HEK293 (cell line): Measurements from ENCODE around the gene IL11RA.

Source experiments
- CTCF ChIA-PET: fragments of 350-600 bp; formaldehyde crosslinking; extraction: SDS; loops from one replicate; lab custom pipeline; 2021; ENCODE audit warnings: antibody characterized with exemption; lab: Yijun Ruan, JAX
- POLR2A ChIA-PET: fragments of 300-600 bp; formaldehyde crosslinking; extraction: SDS; loops from one replicate; lab custom pipeline; 2020; ENCODE audit warnings: antibody characterized with exemption, inconsistent platforms; lab: Yijun Ruan, JAX
- H3K27ac ChIP-seq: fragments of 200-500 bp; sonication (Bioruptor generic); 2 replicates; pipeline ENCODE4 v1.5.1; 2014; ENCODE audit warnings: low read depth, low read length, control low read depth, inconsistent platforms; ENCODE audit errors: extremely low read depth
- H3K36me3 ChIP-seq, 2 experiments: fragments of 200-500 bp in 1 of 2; sonication (Bioruptor generic) in 1 of 2; 1 replicate in 1 of 2; 2 replicates in 1 of 2; pipeline ENCODE4 v1.5.1; 2014 to 2017; ENCODE audit warnings: inconsistent platforms in 2 of 2, low read length in 2 of 2; ENCODE audit not compliant: control insufficient read depth in 2 of 2, insufficient read depth in 1 of 2
- H3K4me1 ChIP-seq: fragments of 200-500 bp; sonication (Bioruptor generic); 2 replicates; pipeline ENCODE4 v1.5.1; 2014; ENCODE audit warnings: mild to moderate bottlenecking, low read length, inconsistent platforms; ENCODE audit not compliant: control insufficient read depth, insufficient read depth
- H3K4me3 ChIP-seq: 2 replicates; pipeline ENCODE4 v1.5.1; 2011; ENCODE audit warnings: low read depth, mild to moderate bottlenecking, control low read depth, low read length, moderate library complexity
- H3K9me3 ChIP-seq: fragments of 200-500 bp; sonication (Bioruptor generic); 2 replicates; pipeline ENCODE4 v1.5.1; 2014; ENCODE audit warnings: low read depth, low read length, inconsistent platforms; ENCODE audit not compliant: control insufficient read depth, insufficient read depth
- GLI2 ChIP-seq: fragments of 450-650 bp; formaldehyde crosslinking; IDR thresholded peaks from 2 replicates; pipeline ENCODE4; 2017; ENCODE audit warnings: missing biosample characterization, missing genetic modification characterization, low read depth, borderline replicate concordance
- KLF1 ChIP-seq: fragments of 450-650 bp; formaldehyde crosslinking; IDR thresholded peaks from 2 replicates; pipeline ENCODE4 v1.5.1; 2016; ENCODE audit warnings: missing biosample characterization, missing genetic modification characterization
- SCRT1 ChIP-seq: fragments of 450-650 bp; formaldehyde crosslinking; IDR thresholded peaks from 2 replicates; pipeline ENCODE4 v1.5.1; 2016; ENCODE audit warnings: missing biosample characterization, missing genetic modification characterization, borderline replicate concordance
- ZNF121 ChIP-seq: fragments of 450-650 bp; formaldehyde crosslinking; IDR thresholded peaks from 2 replicates; pipeline ENCODE4 v1.5.1; 2016; ENCODE audit warnings: missing biosample characterization, missing genetic modification characterization
- ZNF146 ChIP-seq: fragments of 450-650 bp; formaldehyde crosslinking; IDR thresholded peaks from 2 replicates; pipeline ENCODE4 v1.5.1; 2016; ENCODE audit warnings: missing biosample characterization, missing genetic modification characterization
- ZNF2 ChIP-seq: fragments of 450-650 bp; formaldehyde crosslinking; IDR thresholded peaks from 2 replicates; pipeline ENCODE4 v1.5.1; 2016; ENCODE audit warnings: missing biosample characterization, missing genetic modification characterization
- ZNF37A ChIP-seq: fragments of 450-650 bp; IDR thresholded peaks from 2 replicates; pipeline ENCODE4 v1.5.1; 2018; ENCODE audit warnings: missing biosample characterization, missing genetic modification characterization
- ZNF398 ChIP-seq: fragments of 450-650 bp; formaldehyde crosslinking; IDR thresholded peaks from 2 replicates; pipeline ENCODE4 v1.5.1; 2017; ENCODE audit warnings: missing biosample characterization, missing genetic modification characterization
- ZNF416 ChIP-seq: fragments of 450-650 bp; formaldehyde crosslinking; IDR thresholded peaks from 2 replicates; pipeline ENCODE4 v1.5.1; 2016; ENCODE audit warnings: missing biosample characterization, missing genetic modification characterization
- ZNF488 ChIP-seq: fragments of 450-650 bp; formaldehyde crosslinking; IDR thresholded peaks from 2 replicates; pipeline ENCODE4 v1.5.1; 2016; ENCODE audit warnings: missing biosample characterization, missing genetic modification characterization
- ZNF548 ChIP-seq: fragments of 450-650 bp; formaldehyde crosslinking; IDR thresholded peaks from 2 replicates; pipeline ENCODE4 v1.5.1; 2016; ENCODE audit warnings: missing biosample characterization, missing genetic modification characterization
- ZNF621 ChIP-seq: fragments of 450-650 bp; formaldehyde crosslinking; IDR thresholded peaks from 2 replicates; pipeline ENCODE4 v1.5.1; 2017; ENCODE audit warnings: missing biosample characterization, missing genetic modification characterization
- ZNF792 ChIP-seq: fragments of 450-650 bp; formaldehyde crosslinking; IDR thresholded peaks from 2 replicates; pipeline ENCODE4 v1.5.1; 2016; ENCODE audit warnings: missing biosample characterization, missing genetic modification characterization
- TF ChIP-seq, protein P1 (sequence below): fragments of 450-650 bp; formaldehyde crosslinking; IDR thresholded peaks from 2 replicates; pipeline ENCODE4 v1.5.1; 2016; ENCODE audit warnings: missing biosample characterization, missing genetic modification characterization
- TF ChIP-seq, protein P2 (sequence below): fragments of 450-650 bp; formaldehyde crosslinking; IDR thresholded peaks from 2 replicates; pipeline ENCODE4 v1.5.1; 2016; ENCODE audit warnings: missing biosample characterization, missing genetic modification characterization

The IL11RA gene

DNA sequence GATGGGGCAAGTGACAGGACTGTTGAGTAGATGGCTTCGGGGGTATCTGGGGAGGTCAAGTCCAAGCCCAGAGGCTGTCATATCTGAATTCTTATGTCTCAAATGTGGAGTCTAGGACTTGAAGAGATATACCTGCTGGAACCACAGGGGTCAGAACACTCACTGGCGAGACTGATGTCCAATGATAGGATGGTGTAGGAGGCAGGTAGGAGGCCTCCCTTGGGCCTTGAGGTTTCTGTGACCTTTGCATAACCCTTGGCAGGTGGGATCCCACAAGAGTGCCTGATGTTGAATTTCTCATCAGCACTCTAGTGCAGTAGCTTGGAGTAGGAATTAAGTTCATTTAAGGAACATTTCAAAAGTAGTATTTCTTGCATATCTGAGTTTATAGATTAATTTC is 55.1 kb downstream of the IL11RA start (continued):
- TF ChIP-seq ZNF621 (tag by site-specific recombination) (no peak), ZNF792 (tag by site-specific recombination) (no peak), SCRT1 (tag by site-specific recombination) (no peak), GLI2 (tag by site-specific recombination) (no peak)
- TF ChIP-seq, protein P1, sequence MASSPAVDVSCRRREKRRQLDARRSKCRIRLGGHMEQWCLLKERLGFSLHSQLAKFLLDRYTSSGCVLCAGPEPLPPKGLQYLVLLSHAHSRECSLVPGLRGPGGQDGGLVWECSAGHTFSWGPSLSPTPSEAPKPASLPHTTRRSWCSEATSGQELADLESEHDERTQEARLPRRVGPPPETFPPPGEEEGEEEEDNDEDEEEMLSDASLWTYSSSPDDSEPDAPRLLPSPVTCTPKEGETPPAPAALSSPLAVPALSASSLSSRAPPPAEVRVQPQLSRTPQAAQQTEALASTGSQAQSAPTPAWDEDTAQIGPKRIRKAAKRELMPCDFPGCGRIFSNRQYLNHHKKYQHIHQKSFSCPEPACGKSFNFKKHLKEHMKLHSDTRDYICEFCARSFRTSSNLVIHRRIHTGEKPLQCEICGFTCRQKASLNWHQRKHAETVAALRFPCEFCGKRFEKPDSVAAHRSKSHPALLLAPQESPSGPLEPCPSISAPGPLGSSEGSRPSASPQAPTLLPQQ (tag by site-specific recombination) = no peak

GRCh38 chr9:34709196-34709978 is 57.4 kb downstream of the IL11RA start:
- ChIA-PET POLR2A (interaction anchor here (0.7 kb wide), 2 partner anchors 63 to 1715 kb away, joined by 4 read pairs; no protein-coding TSS in a partner anchor), CTCF (interaction anchor here (0.6 to 1.7 kb wide), 4 partner anchors 9 to 118 kb away, joined by 3 to 14 read pairs (median 3); no protein-coding TSS in a partner anchor)
- no peak overlapping the region for H3K27ac ChIP-seq
- H3K9me3 ChIP-seq = no peaks in the 10 kb centered on the region
- H3K4me1 ChIP-seq = no peaks in the 10 kb centered on the region
- H3K36me3 ChIP-seq = no peaks in the 10 kb centered on the region
- H3K4me3 ChIP-seq = no peak overlapping the region
- TF ChIP-seq ZNF488 (tag by site-specific recombination) = no peak

DNA sequence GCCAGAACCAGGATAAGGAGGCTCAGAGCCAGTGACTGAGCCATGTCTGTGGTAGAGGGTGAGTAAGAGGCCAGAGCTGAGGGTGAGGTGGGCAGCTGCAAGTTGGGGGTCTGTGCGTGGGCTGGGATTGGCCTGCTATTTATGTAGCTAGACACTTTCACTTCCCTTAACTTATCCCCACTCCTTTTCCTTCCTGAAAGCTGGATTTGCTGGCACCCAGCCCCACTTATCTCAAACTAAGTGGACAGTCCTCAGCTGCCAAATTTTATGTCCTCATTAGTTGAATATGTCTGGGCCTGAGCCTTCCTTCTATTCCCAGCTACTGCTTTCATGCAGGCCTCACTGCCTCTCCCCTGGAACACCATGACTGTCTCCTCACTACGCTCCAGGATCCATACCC is 58.0 kb downstream of the IL11RA start, which contains the start of gene CCL21:
Gene CCL21, minus strand, starts transcription at position 114 of the 400 bp plus-strand sequence. Its CDS starts 70 bp downstream, at position 44.
- H3K27ac ChIP-seq = no peak within 1 kb of the TSS
- no peaks in the 10 kb centered on the region for H3K4me1 ChIP-seq
- no peaks in the 10 kb centered on the region for H3K9me3 ChIP-seq
- H3K4me3 ChIP-seq = no peak within 1 kb of the TSS
- no peak for TF ChIP-seq ZNF548 (tag by site-specific recombination)
- no peak for TF ChIP-seq ZNF398 (tag by site-specific recombination)
- TF ChIP-seq ZNF146 (tag by site-specific recombination) = no peak
- no peak for TF ChIP-seq ZNF121
- no peak for TF ChIP-seq ZNF2
- no peak for TF ChIP-seq ZNF416
- TF ChIP-seq ZNF37A = no peak
- TF ChIP-seq, protein P2, sequence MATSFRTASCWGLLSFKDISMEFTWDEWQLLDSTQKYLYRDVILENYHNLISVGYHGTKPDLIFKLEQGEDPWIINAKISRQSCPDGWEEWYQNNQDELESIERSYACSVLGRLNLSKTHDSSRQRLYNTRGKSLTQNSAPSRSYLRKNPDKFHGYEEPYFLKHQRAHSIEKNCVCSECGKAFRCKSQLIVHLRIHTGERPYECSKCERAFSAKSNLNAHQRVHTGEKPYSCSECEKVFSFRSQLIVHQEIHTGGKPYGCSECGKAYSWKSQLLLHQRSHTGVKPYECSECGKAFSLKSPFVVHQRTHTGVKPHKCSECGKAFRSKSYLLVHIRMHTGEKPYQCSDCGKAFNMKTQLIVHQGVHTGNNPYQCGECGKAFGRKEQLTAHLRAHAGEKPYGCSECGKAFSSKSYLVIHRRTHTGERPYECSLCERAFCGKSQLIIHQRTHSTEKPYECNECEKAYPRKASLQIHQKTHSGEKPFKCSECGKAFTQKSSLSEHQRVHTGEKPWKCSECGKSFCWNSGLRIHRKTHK (tag by site-specific recombination) = no peak
- TF ChIP-seq, protein P1 (tag by site-specific recombination) = no peak
- no peak for TF ChIP-seq KLF1 (tag by site-specific recombination)
- H3K36me3 ChIP-seq = no peaks in the 10 kb centered on the region
- POLR2A ChIA-PET = interaction anchor here (0.7 kb wide), 2 partner anchors 64 to 1716 kb away, joined by 4 read pairs; no protein-coding TSS in a partner anchor
- CTCF ChIA-PET = interaction anchor here (0.6 to 1.7 kb wide), 3 partner anchors 9 to 118 kb away, joined by 3 to 14 read pairs (median 3); no protein-coding TSS in a partner anchor
